Measurements from ENCODE around the gene SNX21.

GRCh38 chr20:45835329-45835765, 1.7 kb downstream of the SNX21 start:
- TF ChIP-seq GATA3 (IDR thresholded peaks at IDR 0.05; ENCODE audit: low read depth, low read length) (no peak), GATA2 (IDR thresholded peaks at IDR 0.05; ENCODE audit: low read depth, low read length) (no peak)

Data from SH-SY5Y (cell line).